ENCODE results near the gene RBP2. TPM values are rescaled to one million over a fixed set of nuclear protein-coding genes. Genes with fewer than 3 reads are reported as not detected.

Gene RBP2
- total RNA-seq (2013; cell fraction: nucleolus; rRNA removed) = not detected in 2 replicates
- total RNA-seq (2014; rRNA removed) (not detected in 2 replicates), total RNA-seq (2014; rRNA removed; fragmentation: Illumina TruSeq; extraction: Trizol) (not detected in 2 replicates), total RNA-seq (2021) (not detected in 2 replicates), polyA plus RNA-seq (2011; rRNA removed) (not detected in 2 replicates), polyA plus RNA-seq (2014; fragmentation: Illumina TruSeq; extraction: Trizol) (not detected in 2 replicates), polyA plus RNA-seq (2014; fragmentation: Nextera tagmentation; extraction: Ambion mirVana) (not detected), polyA plus RNA-seq (2014; rRNA removed) (not detected in 2 replicates), polyA plus RNA-seq (2016; fragmentation: Nextera tagmentation; extraction: Ambion mirVana) (not detected), polyA minus RNA-seq (2011; rRNA and poly(A)+ RNA removed) (not detected in 2 replicates), Bru-seq, nascent RNA (not detected), BruChase-seq, experiment 1, labeled RNA remaining after a 6-hour chase (not detected), BruChase-seq, experiment 2, labeled RNA remaining after a 2-hour chase (not detected)
- not detected for polyA plus RNA-seq (2011; ENCODE audit: low read depth)
- polyA plus RNA-seq (2011; cell fraction: cytosol; rRNA removed) = not detected in 2 replicates
- polyA plus RNA-seq (2011; cell fraction: nucleus; rRNA removed) = not detected in 2 replicates
- polyA plus RNA-seq (2012) = not detected in 2 replicates
- not detected in 2 replicates for polyA minus RNA-seq (2011; cell fraction: cytosol; rRNA and poly(A)+ RNA removed)
- not detected in 2 replicates for polyA minus RNA-seq (2011; cell fraction: nucleus; rRNA and poly(A)+ RNA removed)
- long read RNA-seq, experiment 1 = 0 reads
- long read RNA-seq, experiment 2 = 0 reads

DNA sequence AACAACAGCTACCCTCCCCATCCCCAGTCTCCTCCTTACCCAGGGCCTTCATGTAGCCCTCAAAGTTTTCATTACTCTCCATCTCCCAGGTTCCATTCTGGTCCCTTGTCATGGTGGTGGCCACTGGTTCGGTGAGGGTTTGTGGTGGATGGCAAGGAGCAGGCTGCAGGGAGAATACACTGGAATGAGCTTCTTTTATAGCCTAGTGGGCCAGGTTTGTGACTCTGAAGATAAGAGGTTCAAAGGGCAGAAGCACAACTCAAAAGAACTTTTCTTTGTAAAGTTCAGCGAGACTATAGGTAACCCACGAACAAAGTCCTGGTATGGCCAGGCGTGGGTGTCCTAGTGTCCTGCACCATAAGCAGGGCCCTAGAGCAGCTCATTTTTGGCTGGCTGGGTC lies at the start of gene RBP2:
RBP2 (minus strand) TSS at position 169 of the 400 bp plus-strand sequence; CDS start at position 112, 57 bp downstream.
- intact Hi-C loops (cut with micrococcal nuclease; ENCODE audit: unreplicated experiment) = no loop called here
- ChIA-PET RAD21 (ENCODE audit: unreplicated experiment) (no interaction called here), SMC1A (ENCODE audit: uncharacterized antibody, unreplicated experiment) (no interaction called here), CTCF (no interaction called here), POLR2A (no interaction called here)
- Histone ChIP-seq H3K9me3 (replicated peaks; ENCODE audit: control insufficient read depth, insufficient read depth, low read length) (no peaks in the 10 kb centered on the region), H3K27me3 (replicated peaks in 1 of 2; ENCODE audit: control insufficient read depth in 2 of 2, insufficient read depth in 2 of 2, low read length in 1 of 2) (no peaks in the 10 kb centered on the region), H3K79me2 (ENCODE audit: control insufficient read depth, insufficient read depth, low read length) (no peaks in the 10 kb centered on the region), H3K27ac (ENCODE audit: control insufficient read depth, insufficient read depth) (no peak within 1 kb of the TSS), H3K4me2 (ENCODE audit: control insufficient read depth, insufficient read depth) (no peak within 1 kb of the TSS), H3K36me3 (ENCODE audit: control insufficient read depth in 2 of 2, insufficient read depth in 2 of 2, low read length in 1 of 2) (no peaks in the 10 kb centered on the region), H3K4me3 (no peak within 1 kb of the TSS), H4K20me1 (ENCODE audit: control insufficient read depth, insufficient read depth) (no peaks in the 10 kb centered on the region), H2AFZ (ENCODE audit: control insufficient read depth, low read depth, low read length) (no peak within 1 kb of the TSS), H3K9ac (ENCODE audit: control insufficient read depth, insufficient read depth, low read length) (no peak within 1 kb of the TSS), H3K4me1 (ENCODE audit: control insufficient read depth, insufficient read depth, low read length) (no peaks in the 10 kb centered on the region)
- ATAC-seq (no peak), FAIRE-seq (no peak), DNase-seq (ENCODE audit: low read depth, low spot score) (no peak)
- in situ Hi-C loops (cut with MboI) = no loop called here
- WGBS (ENCODE audit: insufficient coverage, insufficient replicate concordance, low lambda C conversion rate, missing lambda C conversion rate) = 46% methylated on average over 4 of the region's 4 CpGs
- no TSS peak for BruUV-seq (replicated peaks)
- TF ChIP-seq, protein P1, sequence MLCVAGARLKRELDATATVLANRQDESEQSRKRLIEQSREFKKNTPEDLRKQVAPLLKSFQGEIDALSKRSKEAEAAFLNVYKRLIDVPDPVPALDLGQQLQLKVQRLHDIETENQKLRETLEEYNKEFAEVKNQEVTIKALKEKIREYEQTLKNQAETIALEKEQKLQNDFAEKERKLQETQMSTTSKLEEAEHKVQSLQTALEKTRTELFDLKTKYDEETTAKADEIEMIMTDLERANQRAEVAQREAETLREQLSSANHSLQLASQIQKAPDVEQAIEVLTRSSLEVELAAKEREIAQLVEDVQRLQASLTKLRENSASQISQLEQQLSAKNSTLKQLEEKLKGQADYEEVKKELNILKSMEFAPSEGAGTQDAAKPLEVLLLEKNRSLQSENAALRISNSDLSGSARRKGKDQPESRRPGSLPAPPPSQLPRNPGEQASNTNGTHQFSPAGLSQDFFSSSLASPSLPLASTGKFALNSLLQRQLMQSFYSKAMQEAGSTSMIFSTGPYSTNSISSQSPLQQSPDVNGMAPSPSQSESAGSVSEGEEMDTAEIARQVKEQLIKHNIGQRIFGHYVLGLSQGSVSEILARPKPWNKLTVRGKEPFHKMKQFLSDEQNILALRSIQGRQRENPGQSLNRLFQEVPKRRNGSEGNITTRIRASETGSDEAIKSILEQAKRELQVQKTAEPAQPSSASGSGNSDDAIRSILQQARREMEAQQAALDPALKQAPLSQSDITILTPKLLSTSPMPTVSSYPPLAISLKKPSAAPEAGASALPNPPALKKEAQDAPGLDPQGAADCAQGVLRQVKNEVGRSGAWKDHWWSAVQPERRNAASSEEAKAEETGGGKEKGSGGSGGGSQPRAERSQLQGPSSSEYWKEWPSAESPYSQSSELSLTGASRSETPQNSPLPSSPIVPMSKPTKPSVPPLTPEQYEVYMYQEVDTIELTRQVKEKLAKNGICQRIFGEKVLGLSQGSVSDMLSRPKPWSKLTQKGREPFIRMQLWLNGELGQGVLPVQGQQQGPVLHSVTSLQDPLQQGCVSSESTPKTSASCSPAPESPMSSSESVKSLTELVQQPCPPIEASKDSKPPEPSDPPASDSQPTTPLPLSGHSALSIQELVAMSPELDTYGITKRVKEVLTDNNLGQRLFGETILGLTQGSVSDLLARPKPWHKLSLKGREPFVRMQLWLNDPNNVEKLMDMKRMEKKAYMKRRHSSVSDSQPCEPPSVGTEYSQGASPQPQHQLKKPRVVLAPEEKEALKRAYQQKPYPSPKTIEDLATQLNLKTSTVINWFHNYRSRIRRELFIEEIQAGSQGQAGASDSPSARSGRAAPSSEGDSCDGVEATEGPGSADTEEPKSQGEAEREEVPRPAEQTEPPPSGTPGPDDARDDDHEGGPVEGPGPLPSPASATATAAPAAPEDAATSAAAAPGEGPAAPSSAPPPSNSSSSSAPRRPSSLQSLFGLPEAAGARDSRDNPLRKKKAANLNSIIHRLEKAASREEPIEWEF (IDR thresholded peaks at IDR 0.05; ENCODE audit: insufficient replicate concordance, low read depth, low read length) = no peak
- no peak for TF ChIP-seq KLF5 (IDR thresholded peaks at IDR 0.05; ENCODE audit: partially characterized antibody)
- no peak for TF ChIP-seq RFX5 (IDR thresholded peaks at IDR 0.05; ENCODE audit: low read depth, low read length)
- no peak for TF ChIP-seq SREBF2 (IDR thresholded peaks at IDR 0.05; ENCODE audit: low read length)
- TF ChIP-seq NRF1 (conservative IDR thresholded peaks at IDR 0.05; ENCODE audit: low read depth, low read length) = no peak
- no peak for TF ChIP-seq TCF7 (IDR thresholded peaks at IDR 0.05; ENCODE audit: borderline replicate concordance)
- TF ChIP-seq TARDBP (IDR thresholded peaks at IDR 0.05; ENCODE audit: borderline replicate concordance) = no peak
- no peak for TF ChIP-seq FOS (IDR thresholded peaks at IDR 0.05; ENCODE audit: borderline replicate concordance, extremely low read depth, insufficient read length)
- no peak for TF ChIP-seq CBX3 (IDR thresholded peaks at IDR 0.05; ENCODE audit: borderline replicate concordance, low read depth)
- TF ChIP-seq, protein P2, sequence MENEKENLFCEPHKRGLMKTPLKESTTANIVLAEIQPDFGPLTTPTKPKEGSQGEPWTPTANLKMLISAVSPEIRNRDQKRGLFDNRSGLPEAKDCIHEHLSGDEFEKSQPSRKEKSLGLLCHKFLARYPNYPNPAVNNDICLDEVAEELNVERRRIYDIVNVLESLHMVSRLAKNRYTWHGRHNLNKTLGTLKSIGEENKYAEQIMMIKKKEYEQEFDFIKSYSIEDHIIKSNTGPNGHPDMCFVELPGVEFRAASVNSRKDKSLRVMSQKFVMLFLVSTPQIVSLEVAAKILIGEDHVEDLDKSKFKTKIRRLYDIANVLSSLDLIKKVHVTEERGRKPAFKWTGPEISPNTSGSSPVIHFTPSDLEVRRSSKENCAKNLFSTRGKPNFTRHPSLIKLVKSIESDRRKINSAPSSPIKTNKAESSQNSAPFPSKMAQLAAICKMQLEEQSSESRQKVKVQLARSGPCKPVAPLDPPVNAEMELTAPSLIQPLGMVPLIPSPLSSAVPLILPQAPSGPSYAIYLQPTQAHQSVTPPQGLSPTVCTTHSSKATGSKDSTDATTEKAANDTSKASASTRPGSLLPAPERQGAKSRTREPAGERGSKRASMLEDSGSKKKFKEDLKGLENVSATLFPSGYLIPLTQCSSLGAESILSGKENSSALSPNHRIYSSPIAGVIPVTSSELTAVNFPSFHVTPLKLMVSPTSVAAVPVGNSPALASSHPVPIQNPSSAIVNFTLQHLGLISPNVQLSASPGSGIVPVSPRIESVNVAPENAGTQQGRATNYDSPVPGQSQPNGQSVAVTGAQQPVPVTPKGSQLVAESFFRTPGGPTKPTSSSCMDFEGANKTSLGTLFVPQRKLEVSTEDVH (IDR thresholded peaks at IDR 0.05; ENCODE audit: low read depth, partially characterized antibody) = no peak
- no peak for TF ChIP-seq STAT3 (IDR thresholded peaks at IDR 0.05; ENCODE audit: low read depth, low read length)
- no peak for TF ChIP-seq BCL11A (IDR thresholded peaks at IDR 0.05; ENCODE audit: low read depth, low read length)
- TF ChIP-seq TCF3 (IDR thresholded peaks at IDR 0.05; ENCODE audit: borderline replicate concordance, insufficient read depth, low read depth, low read length) = no peak
- no peak for TF ChIP-seq RAD51 (IDR thresholded peaks at IDR 0.05)

Data from GM12878 (cell line).